Urinary bladder (tissue), 4 donors: Measurements from ENCODE around the gene SLFN12. TPM values are rescaled to one million over a fixed set of nuclear protein-coding genes. Genes with fewer than 3 reads are reported as not detected.
A peak's percentile ranks its signal among the peaks of the same experiment; 100 is the strongest.

ENCODE experiments used
- DNase-seq: peaks from one replicate; pipeline ENCODE4 v3.0.0-alpha.2; 2015; ENCODE audit errors: extremely low spot score
- H3K27ac ChIP-seq: one replicate; pipeline ENCODE4 v1.5.1; 2013; ENCODE audit warnings: low read depth, mild to moderate bottlenecking, moderate library complexity
- H3K36me3 ChIP-seq: one replicate; pipeline ENCODE4 v1.6.1; 2013; ENCODE audit warnings: mild to moderate bottlenecking, moderate library complexity; ENCODE audit not compliant: insufficient read depth
- H3K4me1 ChIP-seq: one replicate; pipeline ENCODE4 v1.6.1; 2013; ENCODE audit warnings: mild to moderate bottlenecking, moderate library complexity; ENCODE audit not compliant: insufficient read depth
- H3K4me3 ChIP-seq: one replicate; pipeline ENCODE4 v1.5.1; 2013; ENCODE audit warnings: low read depth, low read length
- WGBS: extraction: QIAGEN DNeasy Blood & Tissue Kit; methylation state at CpG from one replicate; pipeline ENCODE4 v1.1.7; 2013; 5-methylcytosine and 5-hydroxymethylcytosine counted together
- polyA plus RNA-seq: library from polyadenylated mRNA; stranded (reverse); fragments of 200-250 nt; gene quantifications from one replicate; pipeline ENCODE4 v1.2.3, GENCODE V29; 2013
- total RNA-seq: library from RNA; depleted of rRNA; stranded (reverse); fragments of >200 nt; gene quantifications from one replicate; pipeline ENCODE4 v1.2.3, GENCODE V29; 2014
- donor health status: healthy with polysubstance abuse.
- donor health status: healthy.

The SLFN12 gene
- total and polyA plus RNA-seq, 2 donors: 1.7 to 35.3 TPM

DNA sequence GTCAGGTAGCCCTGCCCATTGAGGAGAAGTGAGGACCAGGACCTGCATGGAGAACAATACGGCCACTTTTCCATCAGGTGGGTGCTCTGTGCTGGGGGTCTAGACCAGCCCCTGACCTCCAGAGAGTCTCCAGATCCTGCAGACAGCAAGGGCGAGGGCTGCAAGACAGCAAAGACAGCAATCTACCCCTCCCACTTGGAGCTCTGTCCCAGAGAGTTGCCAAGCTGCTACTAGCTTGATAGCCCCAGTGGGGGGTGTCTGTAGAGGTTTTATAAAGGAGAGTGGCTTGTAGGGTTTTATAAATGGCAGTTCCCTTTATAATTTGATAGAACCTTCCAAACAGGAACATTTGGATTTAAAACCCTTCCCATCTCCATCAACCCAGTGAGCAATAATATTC is 42.1 kb downstream of the SLFN12 start:
- Histone ChIP-seq H3K27ac (no peak overlapping the region), H3K4me3 (no peak overlapping the region), H3K4me1 (no peaks in the 10 kb centered on the region), H3K36me3 (no peaks in the 10 kb centered on the region)
- DNase-seq: no peak
- 76% methylated on average over 2 of the region's 2 CpGs for WGBS

DNA sequence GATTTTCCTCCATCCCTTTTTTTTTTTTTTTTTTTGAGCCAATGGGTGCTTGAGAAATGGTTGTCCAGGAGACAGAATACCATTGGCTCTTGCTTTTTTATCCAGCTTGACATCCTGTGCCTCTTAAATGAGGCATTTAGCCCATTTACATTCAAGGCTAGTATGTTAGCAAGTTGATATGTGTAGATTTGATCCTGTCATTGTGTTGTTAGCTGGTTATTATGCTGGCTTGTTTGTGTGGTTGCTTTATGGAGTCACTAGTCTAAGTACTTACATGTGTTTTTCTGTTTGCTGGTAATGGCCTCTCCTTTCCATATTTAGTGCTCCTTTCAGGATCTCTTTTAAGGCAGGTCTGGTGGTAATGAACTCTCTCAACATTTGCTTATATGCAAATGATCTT is 44.8 kb downstream of the SLFN12 start:
- no peak overlapping the region for H3K27ac ChIP-seq
- no peaks in the 10 kb centered on the region for H3K36me3 ChIP-seq
- no peaks in the 10 kb centered on the region for H3K4me1 ChIP-seq
- DNase-seq: no peak
- H3K4me3 ChIP-seq: no peak overlapping the region

DNA sequence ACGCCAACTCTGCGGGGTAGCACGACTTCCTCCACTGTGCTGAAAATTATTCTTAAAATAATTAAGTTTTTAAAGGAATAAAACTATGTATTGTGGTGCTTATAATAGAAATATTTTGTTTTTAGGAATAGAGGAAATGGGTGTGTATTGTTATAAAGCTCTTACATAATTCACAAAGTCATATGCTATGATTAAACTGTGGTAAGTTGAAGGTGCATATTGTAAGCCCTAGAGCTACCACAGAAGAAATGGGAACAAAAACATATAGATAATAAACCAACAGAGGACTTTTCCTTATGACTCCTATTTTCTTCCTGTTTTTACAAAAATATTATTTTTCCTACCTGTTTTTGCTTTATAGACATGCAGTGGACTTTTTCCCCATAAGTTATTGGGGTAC is 54.6 kb downstream of the SLFN12 start:
- Histone ChIP-seq H3K4me3 (no peak overlapping the region), H3K27ac (no peak overlapping the region), H3K4me1 (no peaks in the 10 kb centered on the region), H3K36me3 (no peaks in the 10 kb centered on the region)
- DNase-seq: no peak
- 76% methylated on average over 3 of the region's 3 CpGs for WGBS

DNA sequence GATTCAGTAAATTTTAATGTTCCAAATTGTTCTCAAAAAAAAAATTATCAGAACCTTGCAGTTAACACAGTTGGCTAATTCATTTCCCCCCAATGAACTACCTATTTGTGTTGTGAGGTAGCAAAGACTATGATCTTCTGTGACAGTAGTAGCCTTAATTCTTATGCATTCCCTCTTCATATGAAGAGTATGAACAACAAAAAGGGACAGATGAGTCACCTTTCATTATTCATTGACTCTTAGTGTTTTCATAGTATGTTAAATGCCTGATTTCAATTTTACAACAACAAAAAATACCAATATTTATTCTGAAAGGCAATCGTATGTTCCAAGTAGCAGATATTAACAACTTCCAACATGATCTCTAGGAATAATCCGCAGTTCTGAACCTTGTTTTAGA is 55.2 kb downstream of the SLFN12 start:
- no peaks in the 10 kb centered on the region for H3K4me1 ChIP-seq
- 71% methylated on average over 2 of the region's 2 CpGs for WGBS
- H3K36me3 ChIP-seq: no peaks in the 10 kb centered on the region
- H3K4me3 ChIP-seq: no peak overlapping the region
- H3K27ac ChIP-seq: no peak overlapping the region
- no peak for DNase-seq

DNA sequence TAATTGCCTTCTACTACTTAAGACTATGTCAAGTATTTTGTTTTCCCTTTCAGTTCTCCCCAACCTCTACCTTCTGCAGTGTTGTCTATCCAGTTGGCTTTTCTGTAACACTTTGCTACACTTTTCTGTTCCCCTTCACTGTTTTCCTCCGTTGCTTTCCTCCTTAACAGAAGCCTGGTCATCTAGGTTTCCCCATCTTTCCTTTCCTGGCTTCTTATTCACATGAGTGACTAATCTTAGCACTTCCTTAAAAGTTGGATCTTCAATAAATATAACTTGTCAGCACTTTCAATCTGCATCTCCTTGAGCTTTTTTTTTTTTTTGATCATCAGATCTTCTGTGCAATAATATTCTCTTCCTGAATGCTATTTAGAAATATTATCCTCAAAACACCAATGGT is 56.1 kb downstream of the SLFN12 start:
- no peak for DNase-seq
- Histone ChIP-seq H3K36me3 (no peaks in the 10 kb centered on the region), H3K4me1 (no peaks in the 10 kb centered on the region), H3K4me3 (no peak overlapping the region), H3K27ac (no peak overlapping the region)
- whole genome bisulfite sequencing: 53% methylated on average over 1 of the region's 1 CpG

DNA sequence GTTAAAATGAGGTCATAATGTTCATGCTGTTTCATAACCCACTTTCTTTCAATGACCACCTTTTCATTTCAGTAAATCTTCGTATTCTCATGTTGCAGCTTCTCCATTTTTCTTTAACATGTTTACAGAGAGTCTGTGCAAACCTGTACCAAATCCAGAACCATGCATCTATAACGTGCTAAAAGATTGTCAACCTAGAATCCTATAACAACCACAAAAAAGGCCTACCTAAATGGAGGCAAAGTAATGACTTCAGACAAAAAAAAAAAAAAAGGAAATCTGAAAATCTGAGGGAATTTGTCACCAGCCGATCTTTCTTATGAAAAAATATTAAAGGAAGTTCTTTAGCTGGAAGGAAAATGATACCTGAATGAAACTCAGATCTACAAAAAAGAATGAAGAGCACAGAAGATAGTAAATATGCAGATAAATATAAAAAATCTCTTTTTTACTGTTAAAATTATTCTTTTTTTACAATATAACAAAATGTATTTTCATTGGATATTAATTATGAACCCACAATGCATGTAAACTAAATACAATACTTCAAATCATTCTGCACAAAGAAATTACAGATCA is 57.4 kb downstream of the SLFN12 start:
- DNase-seq: no peak
- 44% methylated on average over 3 of the region's 3 CpGs for WGBS
- peak overlapping the region; percentile 97 for H3K27ac ChIP-seq
- H3K36me3 ChIP-seq: no peaks in the 10 kb centered on the region
- peak overlapping the region; percentile 73 for H3K4me3 ChIP-seq
- no peaks in the 10 kb centered on the region for H3K4me1 ChIP-seq

DNA sequence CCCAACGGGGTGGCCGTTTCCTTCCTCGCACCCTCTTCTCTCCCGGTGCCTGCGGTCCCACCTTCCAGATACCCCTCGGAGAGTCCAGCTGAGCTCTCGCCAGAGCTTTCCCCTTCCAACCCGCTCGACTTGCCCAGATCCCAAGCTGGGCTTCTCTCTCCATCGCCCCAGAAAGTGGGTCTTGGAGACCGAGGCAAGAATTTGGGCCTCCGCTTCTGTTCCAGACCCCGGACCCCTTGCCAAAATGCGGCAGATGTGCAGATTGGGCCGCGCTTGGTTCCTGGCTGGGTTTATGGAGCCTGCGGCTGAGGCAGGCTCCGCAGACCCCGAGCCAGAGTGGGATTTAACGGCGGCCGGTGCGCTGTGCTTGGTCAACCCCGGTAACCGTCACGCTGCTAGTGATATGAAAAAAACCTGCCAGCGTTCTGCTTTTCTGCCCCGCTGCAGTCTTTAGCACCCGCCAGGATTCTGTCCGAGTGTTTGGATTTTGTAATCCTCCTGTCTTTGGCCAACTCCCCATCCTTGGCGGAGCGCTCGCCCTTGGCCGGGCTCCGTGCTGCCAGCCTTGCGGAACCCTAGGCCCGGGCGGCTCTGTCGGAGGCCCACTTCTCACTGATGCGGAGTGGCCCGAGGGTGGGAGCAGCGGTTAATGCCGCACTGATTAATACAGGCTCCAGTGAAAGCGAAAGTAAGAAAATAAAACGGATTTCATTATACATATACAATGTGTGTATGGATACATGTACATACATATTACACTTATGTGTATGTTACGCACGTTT is 58.1 kb downstream of the SLFN12 start:
- Histone ChIP-seq H3K4me1 (no peaks in the 10 kb centered on the region), H3K27ac (peak overlapping the region; percentile 97), H3K36me3 (no peaks in the 10 kb centered on the region), H3K4me3 (peak overlapping the region; percentile 73)
- DNase-seq: peak; percentile 6
- WGBS: 2% methylated on average over 47 of the region's 47 CpGs

DNA sequence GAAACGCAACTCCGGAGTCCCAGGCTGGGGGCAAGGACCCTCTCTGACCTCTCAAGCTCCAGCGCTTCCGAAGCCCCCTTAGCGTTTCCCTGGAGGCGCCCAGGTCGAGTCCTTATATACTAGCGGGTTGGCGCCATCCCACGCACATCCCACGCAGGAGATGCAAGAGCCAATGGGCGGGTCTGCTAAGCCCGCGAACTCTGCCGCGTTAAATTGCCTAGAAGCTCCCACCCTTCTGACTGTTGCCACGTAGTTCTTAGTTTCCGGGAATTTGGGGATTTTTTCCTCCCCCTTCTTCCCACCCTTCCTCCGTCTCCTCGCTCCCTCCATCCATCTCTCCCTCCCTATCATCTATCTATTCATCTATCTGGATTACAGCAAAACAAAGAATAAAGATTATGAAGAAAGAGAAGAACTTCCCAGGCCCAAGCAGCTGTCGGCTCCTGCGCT is 58.7 kb downstream of the SLFN12 start, which contains the start of gene SLFN11:
SLFN11 (minus strand) TSS at position 88 of the 450 bp plus-strand sequence. CDS start 9,814 bp downstream, outside the sequence.
- Histone ChIP-seq H3K4me1 (no peaks in the 10 kb centered on the region), H3K4me3 (peak within 1 kb of the TSS; percentile 73), H3K27ac (peak within 1 kb of the TSS; percentile 97), H3K36me3 (no peaks in the 10 kb centered on the region)
- peak; percentile 67 for DNase-seq
- 1% methylated on average over 22 of the region's 22 CpGs for WGBS

DNA sequence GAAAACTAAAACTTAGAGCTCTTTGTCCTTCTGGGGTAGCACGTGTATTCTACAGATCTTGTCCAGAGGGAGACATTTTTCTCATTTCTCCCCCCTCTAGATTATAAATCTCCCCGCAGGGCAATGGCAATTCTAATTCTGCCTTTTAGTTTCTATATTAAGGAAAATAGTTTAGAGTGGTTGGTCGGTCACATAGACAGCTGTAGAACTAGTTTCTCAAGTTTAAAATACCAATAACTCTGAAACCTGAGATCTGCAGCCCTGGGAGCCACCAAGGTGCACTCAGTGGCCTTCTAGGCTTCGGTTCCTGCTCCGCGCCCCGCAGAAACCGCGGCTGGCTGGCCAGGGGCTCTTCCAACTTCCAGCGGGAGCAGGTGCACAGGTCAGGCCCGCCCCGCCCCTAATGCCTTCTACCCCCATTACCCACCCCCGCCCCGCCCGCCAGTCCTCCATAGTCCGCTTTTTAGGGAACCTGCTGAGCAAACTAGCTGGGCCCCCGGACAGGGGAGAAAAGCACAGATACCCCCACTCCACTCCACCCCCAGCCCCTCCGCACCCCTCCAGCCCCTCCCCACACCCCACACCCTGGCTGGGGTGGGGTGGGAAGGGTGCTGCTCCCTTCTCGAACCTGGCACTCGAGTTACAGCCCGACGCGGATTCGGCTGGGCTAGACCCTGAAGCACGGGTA is 59.3 kb downstream of the SLFN12 start:
- no peaks in the 10 kb centered on the region for H3K36me3 ChIP-seq
- peak overlapping the region; percentile 80 for H3K27ac ChIP-seq
- no peak for DNase-seq
- H3K4me3 ChIP-seq: peak overlapping the region; percentile 73
- WGBS: 2% methylated on average over 25 of the region's 25 CpGs
- no peaks in the 10 kb centered on the region for H3K4me1 ChIP-seq

DNA sequence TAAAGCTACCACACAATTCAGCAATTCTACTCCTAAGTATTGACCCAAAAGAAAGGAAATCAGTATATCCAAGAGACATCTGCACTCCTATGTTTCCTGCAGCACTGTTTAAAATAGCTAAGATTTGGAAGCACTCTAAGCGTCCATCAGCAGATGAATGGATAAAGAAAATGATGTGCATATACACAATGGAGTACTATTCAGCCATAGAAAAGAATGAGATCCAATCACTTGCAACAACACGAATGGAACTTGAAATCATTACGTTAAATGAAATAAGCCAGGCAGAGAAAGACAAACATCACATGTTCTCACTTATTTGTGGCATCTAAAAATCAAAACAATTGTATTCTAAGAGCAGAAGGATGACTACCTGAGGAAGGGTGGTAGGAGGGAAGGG is 60.4 kb downstream of the SLFN12 start:
- Histone ChIP-seq H3K4me3 (no peak overlapping the region), H3K36me3 (no peaks in the 10 kb centered on the region), H3K27ac (no peak overlapping the region), H3K4me1 (no peaks in the 10 kb centered on the region)
- no peak for DNase-seq
- WGBS: 72% methylated on average over 3 of the region's 3 CpGs

DNA sequence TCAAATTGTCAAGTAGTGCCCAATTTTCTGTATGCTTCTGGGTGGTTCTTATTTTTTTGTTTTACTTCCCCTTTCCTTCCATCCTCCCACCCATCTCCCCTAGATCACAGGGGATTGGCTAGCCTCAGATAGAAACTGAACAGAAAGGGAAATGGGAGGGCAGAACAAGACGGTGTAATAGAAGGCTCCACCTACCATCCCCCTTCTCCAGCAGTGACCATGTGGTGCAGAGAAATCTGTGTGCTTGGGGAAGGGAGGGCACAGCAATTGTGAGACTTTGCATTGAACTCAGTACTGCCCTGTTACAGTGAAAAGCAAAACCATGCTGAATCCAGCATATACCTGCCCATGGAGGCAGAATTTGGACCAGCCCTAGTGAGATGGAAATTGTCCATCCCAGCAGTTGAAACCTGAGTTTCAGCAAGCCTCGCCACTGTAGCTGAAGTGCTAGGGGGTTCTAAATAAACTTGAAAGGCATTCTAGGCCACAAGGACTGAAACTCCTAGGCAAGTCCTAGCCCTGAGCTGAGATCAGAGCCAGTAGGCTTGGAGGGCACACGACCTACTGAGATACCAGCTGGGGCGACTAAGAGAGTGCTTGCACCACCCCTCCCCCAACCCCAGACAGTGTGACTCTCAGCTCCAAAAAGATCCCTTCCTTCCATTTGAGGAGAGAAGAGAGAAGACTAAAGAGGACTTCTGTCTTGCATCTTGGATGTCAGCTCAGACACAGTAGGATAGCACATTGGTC is 64.0 kb downstream of the SLFN12 start:
- H3K4me3 ChIP-seq: no peak overlapping the region
- no peak overlapping the region for H3K27ac ChIP-seq
- H3K4me1 ChIP-seq: no peaks in the 10 kb centered on the region
- DNase-seq: no peak
- 51% methylated on average over 4 of the region's 4 CpGs for WGBS
- no peaks in the 10 kb centered on the region for H3K36me3 ChIP-seq

DNA sequence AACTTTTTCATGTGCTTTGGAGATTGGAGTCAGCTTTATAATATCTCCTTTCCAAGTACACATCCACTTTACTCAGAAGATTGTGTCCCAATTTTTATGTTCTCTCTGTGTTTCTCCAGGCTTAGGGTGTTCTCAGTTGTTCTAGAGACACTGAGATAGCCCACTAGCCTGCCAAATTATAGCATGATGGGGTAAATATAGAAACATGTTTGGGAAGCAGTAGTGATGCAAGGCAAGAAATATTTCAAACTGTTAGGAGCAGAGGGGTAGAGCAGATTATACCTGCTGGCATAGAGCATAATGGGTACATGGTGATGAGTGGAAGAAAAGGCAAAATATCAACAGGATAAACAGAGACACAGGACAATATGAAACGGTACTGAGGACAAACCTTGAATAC is 71.3 kb downstream of the SLFN12 start:
- WGBS: 70% methylated on average over 1 of the region's 1 CpG
- H3K27ac ChIP-seq: no peak overlapping the region
- H3K36me3 ChIP-seq: no peaks in the 10 kb centered on the region
- no peaks in the 10 kb centered on the region for H3K4me1 ChIP-seq
- no peak for DNase-seq
- H3K4me3 ChIP-seq: no peak overlapping the region
